ENCODE data around the gene CPNE7.
"Not testable (repeated sequence)": the region's sequence is repeated elsewhere in the genome, so short reads cannot be mapped to it uniquely, and the experiment has no call there.

Gene CPNE7

DNA sequence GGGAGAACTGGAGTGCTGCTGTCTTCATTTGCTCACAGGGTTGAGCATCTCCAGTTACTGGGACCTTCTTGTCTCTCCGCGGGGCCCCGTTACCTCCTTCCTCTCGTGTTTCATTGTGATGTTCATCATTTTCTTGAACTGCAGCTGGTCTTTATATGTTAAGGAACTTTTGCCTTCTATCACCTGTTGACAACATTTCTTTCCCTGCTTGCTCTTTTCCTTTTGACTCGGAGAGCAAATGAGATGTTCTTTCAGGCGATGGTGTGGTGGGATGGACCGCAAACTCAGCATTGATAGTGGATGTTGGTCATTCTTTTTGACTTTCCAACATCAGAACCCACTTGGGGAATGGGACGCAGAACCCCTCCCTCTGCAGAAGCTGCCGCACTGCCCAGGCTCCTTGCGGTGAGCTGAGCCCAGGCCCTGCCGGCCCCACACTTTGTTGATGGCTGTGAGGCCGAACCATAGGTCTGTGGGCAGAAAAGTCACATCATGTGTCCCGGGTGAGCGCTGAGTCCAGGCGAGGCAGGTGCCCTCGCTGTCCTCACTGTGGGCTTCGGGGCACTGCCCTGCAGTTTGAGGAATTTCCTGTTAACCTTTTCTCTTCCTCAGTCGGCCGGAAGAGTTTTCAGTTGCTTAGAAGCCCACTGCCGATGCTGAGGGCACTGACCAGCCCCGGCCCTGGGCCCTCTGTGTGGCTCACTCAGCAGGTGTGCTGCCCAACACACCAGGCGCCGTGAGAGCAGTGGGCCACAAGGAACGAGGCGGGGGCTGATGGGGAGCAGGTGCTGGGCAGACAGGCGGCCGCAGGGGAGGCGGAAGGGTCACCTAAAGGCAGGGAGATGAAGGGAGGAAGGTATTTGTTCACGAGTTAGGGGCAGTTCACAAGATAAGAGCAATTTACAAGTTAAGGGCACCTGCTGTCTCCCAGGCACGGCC lies 7.6 kb upstream of the CPNE7 start:
- DNase-seq (ENCODE audit: low read depth): no peak

DNA sequence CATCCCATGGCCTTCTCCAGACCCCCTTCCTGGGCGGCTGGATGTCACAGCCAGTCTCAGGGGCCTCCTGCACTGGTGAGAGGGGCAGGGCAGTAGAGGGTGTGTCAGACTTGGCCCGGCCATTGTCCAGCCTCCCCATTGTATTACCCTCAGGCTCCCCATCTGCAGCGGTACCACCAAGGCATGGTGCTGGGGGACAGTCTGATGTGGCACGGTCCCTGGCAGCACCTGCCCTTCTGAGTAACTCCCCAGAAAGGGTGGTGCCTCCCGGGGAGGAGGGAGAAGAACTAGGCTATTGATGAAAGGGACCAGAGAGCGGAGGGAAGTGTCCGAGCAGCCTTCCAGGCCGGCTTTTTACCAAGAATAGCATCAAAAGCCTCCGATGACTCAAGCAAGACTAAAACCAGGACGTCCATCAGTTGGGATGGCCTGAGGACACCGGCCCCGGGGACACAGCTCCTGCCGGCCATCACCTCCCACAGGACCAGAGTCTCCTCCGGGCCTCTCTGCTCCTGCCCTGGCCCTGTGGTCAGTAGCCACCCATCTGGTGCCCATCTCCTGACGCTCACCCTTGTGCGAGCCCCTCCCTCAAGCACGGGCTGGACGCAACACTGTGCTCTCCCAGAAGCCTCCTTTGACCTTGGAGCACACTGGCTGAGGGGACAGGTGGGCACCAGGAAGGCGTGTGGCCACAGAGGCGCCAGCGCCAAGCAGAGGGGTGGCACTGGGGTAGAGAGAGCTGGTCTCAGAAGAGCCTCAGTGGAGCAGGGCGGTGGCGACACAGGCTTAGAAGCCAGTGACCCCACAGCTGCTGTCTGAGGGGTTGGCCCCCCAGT lies 5.8 kb upstream of the CPNE7 start:
- DNase-seq (ENCODE audit: low read depth): no peak

DNA sequence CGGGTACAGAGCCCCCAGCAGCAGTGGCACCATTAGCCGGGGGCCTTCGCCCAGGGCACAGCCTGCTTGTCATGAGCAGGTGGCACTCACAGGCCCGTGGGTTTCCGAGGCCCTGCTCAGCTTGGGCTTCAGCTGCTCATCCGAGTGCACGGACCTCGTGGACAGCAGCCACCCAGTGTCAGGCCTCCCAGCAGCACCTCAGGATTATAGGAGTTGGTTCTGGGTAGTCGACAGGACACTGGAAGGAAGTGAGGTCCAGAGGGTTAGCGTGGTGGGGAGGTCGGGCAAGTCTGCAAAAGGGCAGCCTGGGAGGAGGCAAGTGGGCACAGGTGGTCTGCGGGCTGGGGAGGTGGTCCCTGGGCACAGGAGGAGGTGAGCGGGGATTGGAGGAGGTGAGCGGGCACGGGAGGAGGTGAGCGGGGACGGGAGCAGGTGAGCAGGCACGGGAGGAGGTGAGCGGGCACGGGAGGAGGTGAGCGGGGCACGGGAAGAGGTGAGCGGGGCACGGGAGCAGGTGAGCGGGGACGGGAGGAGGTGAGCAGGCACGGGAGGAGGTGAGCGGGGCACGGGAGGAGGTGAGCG lies 5.1 kb upstream of the CPNE7 start:
- DNase-seq (ENCODE audit: low read depth): no peak

- DNase-seq (ENCODE audit: low read depth): not testable (repeated sequence)
Observed at GRCh38 chr16:89570983-89571598, 4.5 kb upstream of the CPNE7 start.

DNA sequence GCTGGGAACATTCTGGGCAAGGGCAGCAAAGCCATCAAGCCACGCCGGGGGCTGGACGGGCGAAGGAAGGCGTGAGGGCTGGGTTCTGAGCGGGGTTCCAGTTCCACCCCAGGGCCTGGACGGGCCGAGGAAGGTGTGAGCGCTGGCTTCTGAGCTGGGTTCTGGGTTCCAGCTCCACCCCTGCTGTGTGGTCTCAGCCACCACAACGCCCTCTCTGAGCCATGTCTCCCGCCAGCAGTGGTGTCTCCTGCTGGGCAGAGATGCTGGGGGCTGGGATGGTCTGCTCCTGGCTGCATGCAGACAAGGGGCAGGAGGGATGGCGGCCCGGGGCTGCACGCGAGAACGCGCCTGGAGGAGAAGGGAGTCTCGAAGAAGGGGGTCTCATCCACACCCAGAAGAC lies 3.9 kb upstream of the CPNE7 start:
- no peak for DNase-seq (ENCODE audit: low read depth)

- no peak for DNase-seq (ENCODE audit: low read depth)
Observed at GRCh38 chr16:89572073-89572484, 3.5 kb upstream of the CPNE7 start.

DNA sequence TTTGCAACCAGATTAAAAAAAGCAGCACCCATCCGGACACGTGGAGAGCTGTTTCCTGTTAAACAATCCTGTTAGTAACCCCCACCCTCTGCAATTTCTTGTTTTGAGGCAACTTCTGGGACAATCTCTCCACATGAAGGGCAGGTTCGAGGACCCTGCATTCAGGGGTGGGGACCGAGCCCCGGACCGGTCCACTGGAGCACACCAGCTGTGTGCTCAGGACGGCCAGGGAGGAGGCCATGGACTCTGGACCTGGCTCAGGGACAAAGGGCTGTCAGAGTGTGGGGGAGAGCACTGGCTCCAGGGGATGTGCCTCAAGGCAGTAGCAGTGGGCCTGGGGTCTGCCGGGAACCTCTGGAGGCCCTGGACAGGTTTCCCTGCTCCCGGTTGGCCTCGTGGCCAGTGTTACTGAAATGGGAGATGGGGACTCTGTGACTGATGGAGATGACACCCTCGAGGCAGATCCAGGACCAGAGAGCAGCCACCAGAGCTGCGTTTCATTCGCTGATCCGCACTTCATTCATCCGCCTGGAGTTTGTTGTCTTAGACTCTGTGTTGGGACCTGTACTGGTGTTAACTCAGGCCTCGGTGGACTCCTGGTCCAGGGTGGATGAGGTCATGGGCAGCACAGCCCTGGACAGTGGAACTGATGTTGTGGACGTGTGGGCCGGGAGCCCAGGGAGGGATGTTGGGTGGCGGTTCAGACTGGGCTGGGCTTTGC lies 2.9 kb upstream of the CPNE7 start:
- DNase-seq (ENCODE audit: low read depth): no peak

DNA sequence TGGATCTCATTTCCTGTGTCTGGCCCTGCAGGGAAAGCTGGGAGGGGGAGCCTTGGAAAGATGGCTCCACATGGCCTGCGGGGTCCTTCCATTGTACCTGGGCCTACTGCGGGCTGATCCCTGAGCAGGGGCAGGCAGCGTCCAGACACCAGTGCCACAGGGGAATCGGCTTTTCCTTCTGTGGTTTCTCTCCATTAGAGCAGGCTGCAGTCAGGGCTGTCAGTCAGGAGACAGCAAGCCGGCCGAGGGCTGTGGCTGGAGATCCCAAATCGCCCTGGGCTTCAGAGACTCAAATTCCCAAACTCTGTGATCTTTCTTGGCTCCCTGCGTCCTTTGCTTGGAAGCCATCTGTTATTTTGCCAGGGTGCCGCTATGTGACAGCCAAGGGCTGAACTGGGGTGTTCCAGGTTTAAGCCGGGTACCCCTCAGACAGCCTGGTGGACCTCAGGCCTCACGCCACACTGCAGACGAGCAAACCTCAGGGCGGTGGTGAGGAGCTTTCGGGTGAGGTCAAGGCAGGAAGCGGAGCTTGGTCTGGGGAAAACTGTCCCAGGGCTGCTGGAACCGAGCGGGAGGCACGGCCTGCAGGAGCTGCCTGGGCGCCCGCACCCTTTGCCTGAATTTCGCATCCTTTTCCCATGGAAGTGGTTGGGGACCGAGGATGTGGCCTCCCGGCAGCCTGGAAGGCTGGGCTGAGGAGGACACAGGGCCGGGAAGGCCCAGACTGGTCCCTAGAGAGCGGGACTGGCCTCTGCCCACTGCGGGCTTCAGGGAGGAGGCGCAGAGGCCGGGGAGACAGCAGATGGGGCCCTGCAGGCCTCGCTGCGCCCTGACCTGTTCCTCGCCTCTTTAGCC lies 1.5 kb upstream of the CPNE7 start:
- DNase-seq (ENCODE audit: low read depth): no peak

DNA sequence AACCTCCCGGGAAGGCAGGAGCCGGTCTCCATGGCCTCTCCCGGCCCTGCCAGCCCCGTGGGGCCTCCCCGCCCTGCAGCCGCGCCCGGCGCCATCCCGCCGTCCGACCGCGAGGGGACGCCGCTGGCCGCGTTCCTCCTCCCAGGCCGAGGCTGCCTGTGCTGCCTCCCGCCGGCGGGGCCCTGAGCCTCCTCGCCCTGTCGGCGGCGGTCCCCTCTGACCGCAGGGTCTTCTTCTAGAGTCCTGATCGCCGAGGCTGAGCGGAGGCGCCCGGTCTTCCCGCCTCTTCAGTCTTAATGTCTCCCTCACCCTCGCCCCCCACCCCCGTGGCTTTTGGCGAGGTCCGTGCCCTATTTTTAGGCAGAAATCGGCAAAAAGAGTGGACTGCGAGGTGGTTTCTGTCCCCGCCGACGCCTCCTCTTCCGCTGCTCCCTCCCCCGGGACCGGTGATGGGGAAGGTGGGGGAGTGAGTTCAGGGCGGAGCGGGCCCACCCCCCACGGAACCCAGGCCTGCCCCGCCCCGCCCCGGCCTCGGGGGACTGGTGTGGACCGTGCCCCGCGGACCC lies 794 bp upstream of the CPNE7 start:
- peak; percentile 27 for DNase-seq (ENCODE audit: low read depth)

- DNase-seq (ENCODE audit: low read depth): no peak
Observed at GRCh38 chr16:89576153-89577054, 846 bp downstream of the CPNE7 start.

GRCh38 chr16:89577055-89577759 lies 1.6 kb downstream of the CPNE7 start:
- DNase-seq (ENCODE audit: low read depth): no peak

DNA sequence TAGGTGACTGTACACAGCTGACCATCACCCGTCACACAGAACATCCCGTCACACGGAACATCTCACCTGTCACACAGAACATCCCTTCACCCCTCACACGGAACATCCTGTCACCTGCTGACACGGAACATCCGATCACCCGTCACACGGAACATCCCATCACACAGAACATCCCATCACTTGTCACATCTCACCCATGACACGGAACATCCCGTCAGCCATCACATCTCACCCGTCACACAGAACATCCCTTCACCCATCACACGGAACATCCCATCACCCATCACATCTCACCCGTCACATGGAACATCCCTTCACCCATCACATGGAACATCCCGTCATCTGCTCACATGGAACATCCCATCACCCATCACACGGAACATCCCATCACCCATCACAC lies 3.8 kb downstream of the CPNE7 start:
- no peak for DNase-seq (ENCODE audit: low read depth)

DNA sequence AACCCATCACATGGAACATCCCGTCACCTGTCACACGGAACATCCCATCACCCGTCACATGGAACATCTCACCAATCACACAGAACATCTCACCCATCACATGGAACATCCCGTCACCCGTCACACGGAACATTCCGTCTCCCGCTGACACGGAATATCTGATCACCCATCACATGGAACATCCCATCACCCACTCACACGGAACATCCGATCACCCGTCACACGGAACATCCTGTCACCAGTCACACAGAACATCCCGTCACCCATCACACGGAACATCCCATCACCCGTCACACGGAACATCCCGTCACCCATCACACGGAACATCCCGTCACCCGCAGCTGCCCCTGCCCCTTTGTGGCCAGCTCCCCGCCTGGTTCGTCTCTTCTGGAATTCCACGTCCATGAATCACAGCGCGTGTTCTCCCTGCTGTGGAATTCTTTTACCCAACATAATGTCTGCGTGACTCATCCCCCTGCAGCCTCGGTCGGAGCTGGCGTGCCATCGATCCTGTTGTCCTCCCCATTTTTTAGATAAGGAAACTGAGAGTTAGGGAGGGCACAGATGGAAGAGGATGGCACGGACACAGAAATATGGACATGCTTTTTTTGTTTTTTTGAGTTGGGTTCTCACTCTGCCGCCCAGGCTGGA lies 5.6 kb downstream of the CPNE7 start:
- DNase-seq (ENCODE audit: low read depth): no peak

GRCh38 chr16:89581861-89582563 lies 6.5 kb downstream of the CPNE7 start:
- DNase-seq (ENCODE audit: low read depth): no peak

DNA sequence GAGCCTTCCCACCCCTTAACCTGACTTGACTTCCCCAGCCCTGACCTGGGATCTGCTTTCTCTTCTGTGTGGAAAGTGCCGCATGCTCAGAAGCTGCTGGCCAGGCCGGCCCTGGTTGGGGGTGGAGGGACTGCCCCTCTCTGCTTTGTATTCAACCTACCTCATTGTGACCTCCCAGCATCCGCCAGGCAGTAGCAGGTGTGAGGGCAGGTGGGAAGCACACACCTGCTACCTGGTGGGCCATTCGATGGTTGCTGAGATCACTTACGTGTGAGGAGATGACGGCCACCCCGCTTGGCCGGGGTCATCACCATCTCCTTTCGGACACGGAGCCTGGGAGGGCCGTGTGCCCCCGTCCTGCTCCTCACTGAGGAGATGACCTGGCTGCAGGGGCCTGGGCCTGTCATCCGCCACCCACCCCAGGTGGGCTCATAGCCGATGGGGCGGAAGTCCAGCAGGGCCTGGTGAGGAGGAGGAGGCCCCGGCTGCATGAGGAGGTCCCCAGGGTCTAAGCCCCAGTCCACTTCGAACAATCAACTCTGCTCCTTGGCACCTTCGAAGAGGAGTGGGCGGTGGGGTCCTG lies 7.1 kb downstream of the CPNE7 start:
- DNase-seq (ENCODE audit: low read depth): no peak

DNA sequence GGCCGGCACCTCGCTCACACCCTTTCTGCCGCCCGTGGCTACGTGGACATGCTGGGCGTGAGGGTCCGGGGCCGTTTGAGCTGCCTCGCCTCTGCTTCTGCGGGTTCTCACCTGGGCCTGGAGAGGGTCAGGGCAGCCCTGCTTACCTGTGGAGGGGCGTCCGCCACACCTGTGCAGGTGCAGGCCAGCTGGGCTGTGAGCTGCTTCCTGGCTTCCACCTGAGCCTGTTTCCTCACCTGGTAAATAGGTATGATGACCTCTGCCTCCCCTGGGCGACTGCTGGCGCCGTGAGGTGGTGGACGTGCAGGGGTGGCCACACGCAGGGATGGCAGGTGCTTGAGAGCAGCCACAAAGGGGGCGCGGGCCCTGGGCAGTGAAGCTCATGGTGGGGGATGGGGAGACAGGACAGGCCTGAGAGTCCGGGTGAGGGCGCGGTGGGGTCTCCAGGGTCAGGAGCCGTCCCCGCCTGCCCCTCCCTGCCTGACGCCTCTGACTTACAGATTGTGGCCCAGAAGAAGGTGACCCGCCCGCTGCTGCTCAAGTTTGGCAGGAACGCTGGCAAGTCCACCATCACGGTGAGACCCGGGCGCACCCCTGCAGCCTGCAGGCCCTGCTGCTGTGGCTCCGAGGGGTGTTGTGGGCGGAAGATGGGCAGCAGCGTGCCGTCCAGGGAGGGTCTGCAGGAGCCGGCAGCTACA lies 7.8 kb downstream of the CPNE7 start:
- no peak for DNase-seq (ENCODE audit: low read depth)

Measured in activated T-cell treated with anti-CD3 and anti-CD28 coated beads for 1 hour (primary cell).